GM19372 (cell line): Measurements from ENCODE around the gene SLC1A3.

ENCODE experiments used
- ATAC-seq: cut with Tn5 transposase; IDR thresholded peaks from one replicate; pipeline ENCODE4 v1.9.1; 2021; ENCODE audit warnings: mild to moderate bottlenecking, low read depth, moderate library complexity; ENCODE audit not compliant: unreplicated experiment

Gene SLC1A3

DNA sequence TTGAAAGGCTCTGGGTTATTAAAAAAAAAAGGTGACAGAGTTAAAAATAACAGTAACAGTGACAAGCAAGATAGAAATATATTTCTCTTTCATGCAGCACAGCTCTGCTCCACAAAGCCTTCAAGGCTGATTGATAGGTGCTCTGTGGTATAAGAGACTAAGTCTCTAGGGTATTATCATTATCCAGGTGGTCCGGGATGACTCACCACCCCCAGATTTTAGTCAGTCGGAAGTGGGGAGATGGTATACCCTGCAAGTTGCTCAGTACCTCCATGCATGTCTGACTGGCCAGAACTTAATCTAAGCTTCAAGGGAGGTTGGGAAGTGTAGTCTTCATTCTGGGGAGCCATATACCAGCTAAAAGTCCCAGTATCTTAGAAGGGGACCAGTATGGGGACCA is 76.1 kb downstream of the SLC1A3 start:
- ATAC-seq, result no peak

DNA sequence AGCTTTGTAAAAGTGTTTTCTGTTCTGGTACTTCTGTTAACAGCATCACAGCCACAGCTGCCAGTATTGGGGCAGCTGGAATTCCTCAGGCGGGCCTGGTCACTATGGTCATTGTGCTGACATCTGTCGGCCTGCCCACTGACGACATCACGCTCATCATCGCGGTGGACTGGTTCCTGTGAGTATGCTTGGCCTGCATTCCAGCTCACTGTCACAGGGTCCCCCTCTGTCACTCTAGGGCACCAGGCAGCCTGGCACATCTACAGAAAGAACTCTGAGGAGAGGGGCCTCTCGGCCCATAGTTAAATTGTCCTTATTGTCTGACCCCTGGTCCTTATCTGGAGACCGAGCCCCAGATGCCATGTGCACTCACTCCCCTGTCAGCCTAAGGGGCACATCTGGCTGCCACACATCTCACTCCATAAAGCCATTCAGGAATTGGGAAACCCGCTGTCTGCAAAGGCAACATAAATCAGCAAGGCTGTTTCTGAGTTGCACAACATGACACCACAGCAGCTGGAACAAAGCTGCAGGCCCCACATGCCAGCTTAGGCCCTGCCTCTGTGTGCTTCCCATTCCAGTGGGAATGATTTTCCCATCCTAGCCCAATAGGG is 77.5 kb downstream of the SLC1A3 start:
- ATAC-seq, result no peak

DNA sequence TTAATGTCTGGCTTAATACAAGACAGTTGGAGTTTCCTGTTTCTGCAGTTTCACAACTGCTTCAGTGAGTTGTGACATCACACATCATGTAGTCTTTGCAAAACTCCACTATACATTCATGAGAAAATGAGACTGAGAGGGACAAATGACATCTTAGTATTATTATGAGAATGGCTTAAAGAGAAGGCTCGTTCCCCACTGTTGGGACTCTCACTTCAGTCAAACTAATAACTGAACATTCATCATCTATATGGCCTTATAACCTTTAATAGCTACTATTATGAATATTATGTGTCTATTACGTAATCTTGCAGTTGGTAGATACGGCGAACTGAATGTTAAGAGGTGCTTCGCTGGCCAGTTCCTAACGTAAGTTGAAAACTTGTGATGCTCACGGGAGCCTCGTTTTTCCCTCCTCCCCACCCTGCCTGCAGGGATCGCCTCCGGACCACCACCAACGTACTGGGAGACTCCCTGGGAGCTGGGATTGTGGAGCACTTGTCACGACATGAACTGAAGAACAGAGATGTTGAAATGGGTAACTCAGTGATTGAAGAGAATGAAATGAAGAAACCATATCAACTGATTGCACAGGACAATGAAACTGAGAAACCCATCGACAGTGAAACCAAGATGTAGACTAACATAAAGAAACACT is 79.4 kb downstream of the SLC1A3 start:
- ATAC-seq, result no peak

DNA sequence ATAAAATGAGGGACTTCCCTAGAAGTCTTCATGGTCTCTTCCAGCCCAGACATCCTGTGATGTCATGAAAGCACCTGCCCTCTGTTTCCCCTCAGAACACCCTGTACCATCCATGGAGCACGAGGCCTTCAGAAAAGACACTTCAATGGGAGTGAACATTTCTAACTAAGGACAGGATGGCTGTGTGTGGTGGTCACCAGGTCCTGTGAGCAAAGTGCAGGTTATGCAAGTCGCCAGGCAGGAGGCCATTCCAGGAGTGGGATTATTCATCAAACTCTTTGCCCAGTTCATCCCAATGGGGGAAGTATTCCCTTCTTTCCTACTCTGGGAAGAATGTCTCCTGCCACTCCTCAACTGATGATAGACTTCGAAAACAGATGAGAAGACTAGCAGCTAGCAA is 80.5 kb downstream of the SLC1A3 start:
- no peak for ATAC-seq

DNA sequence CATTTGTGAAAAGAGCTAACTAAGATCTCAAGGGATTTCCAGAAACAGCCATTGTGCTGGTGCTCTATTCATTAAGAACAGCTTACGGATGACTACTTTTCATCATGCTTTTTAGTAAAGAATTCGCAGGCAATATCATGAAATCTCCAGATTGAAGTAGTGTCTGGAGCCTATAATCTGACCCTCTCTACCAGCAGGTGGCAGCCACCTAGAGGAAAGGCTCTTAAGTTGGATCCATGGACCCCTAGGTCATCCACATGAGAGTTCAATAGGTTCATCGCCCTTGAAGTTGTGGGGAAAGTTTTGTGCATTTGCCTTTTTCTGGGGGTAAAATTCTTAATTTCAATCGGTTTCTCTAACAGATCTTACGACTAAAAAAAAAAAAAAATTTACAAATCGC is 82.3 kb downstream of the SLC1A3 start:
- no peak for ATAC-seq

DNA sequence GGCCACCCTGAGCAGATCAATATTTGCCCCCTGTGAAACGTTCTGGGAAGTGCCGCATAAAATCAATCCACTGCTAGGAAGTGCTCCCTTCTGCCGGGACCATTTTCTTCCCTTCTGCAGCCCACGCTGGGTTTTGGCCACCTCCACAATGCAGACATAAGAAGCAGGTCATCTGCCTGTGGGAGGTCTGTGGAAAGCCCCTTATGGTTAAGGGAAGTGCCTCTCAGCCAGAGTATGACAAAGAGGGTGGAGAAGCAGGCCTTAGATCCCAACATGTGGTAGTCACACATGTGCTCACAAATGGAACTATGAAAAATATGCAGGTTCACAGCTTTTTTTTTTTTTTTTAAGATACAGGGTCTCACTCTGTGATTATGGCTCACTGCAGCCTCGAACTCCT is 82.8 kb downstream of the SLC1A3 start:
- ATAC-seq, result no peak

DNA sequence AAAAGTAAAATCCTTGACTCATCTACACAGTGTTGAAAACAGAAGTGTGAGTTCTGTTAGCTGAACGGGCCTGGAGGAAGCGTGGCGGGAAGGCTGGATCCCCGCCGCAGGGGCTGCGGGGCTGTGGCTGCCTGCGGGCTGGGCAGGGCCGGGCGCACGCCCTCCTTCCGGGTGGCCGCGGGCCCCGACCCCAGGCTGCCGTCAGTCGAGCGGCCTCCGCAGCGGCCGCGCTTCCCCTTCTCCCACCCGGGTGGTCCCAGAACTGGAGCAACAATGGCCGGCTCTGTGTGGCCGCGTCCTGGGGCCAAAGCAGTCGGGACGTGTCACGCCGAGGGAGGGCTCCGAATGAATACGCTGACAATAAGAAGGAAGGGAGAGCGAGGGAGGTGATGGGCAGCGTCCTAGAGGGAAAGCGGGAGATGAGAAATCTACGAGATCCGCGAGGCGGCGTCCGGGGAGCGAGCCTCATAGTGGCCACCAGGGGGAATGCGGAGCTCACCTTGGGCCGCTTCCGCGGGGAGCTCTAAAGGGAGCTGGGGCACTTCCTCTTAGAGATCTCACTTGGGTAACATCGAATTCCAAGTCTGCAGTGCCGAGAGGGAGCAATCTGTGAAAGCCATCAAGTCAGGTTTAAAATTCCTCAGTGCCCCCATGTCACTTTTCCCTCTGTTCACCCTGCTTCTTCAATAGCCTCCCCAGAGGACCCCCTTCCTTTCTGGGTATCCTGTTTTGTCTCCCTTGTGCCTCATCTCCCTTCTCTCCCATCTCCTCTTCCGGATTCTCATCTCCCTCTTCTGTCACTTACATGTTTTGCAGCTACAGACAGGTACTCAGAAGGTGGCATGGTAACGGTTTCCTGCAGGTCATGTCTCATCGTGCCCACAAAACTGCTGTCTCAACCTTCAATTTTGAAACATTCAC is 83.9 kb downstream of the SLC1A3 start:
- ATAC-seq, result peak; percentile 71

DNA sequence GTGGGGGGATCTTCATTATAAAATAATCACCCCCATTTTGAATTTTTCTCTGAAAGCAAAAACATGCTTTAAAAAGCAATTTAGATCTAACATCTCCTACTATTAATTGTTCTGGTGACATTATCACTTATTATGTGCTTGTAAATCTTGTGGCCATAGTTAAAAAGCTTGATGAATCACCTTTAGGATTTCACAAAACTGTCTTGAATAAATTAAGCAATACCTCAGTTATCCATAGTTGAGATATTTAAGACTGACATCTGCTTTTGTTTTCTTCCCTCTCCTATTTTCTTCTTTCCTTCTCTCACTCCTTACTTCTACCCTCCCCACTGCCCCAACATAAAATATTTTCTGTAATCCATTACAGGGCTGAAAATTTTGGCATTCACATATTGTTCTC is 84.8 kb downstream of the SLC1A3 start:
- no peak for ATAC-seq

DNA sequence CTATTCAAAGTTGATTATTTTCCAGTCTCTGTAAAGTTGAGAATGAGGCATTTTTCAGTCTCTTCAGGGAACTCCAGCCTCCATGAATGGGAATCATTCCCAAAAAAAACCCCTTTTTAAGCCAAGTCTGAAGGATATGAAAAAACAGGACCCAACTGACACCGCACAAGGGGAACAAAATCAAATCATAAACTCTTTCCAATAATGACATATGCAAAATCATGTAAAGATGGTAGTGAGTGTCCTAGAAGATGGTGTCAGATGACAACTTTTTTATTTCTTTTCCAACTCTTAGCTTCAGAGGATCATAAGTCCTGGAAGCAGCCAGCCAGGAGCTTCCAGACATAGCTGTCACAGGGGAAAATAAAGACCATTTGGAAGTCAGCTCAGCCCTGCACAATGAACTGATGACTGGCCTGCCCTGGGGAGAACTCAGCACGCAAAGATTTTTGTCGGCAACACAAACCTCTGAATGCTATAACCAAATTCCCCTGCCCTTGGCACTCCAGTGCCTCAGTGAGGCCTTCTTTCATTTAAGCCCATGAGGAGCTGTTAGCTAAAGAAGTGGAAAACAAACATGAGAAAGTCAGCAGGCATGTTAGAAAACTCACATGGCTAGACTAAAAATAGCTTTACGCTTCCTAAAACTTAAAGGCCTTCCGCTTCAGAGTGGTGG is 85.4 kb downstream of the SLC1A3 start:
- ATAC-seq, result no peak

DNA sequence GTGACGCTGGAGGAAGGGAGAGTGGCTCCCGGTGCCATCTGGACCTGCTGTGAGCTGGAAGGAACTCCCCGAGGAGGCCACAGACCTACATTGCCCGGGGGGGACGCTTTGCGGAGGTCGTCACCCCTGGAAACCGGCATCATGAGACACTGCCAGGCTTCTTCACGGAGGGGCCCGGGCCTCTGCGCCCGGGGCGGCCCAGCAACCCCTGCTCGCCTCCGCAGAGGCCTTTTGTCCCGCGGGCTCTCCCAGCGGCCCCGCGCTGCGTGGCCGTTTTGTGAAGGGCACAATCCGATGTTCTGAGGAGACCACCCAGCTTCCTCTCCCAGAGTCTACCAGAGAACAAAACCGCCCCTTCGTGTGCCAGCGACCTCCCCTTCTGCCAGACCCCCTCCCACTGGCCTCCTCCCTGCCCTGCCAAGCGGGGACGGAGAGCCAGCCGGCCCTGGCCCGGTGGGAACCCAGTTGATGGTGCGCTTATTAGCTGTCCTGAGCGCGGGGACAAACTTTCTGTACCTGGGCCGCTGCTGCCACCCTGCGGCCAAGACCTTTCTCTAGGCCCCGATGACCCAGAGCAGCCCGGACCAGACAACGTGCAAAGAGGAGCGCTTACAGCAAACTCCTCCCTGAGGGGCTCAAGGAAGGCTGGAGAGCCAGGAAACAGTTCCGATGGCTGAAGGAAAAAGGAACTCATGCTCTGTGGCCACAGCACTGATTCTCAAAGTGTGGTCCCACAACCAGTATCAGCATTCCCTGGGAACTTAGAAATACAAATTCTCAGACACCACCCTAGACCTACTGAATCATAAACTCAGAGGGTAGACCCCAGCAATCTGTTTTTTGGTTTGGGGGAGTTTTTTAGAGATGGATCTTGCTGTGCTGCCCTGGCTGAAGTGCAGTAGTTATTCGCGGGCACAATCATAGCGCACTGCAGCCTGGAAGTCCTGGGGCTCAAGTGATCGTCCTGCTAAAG is 86.7 kb downstream of the SLC1A3 start:
- peak; percentile 61 for ATAC-seq

DNA sequence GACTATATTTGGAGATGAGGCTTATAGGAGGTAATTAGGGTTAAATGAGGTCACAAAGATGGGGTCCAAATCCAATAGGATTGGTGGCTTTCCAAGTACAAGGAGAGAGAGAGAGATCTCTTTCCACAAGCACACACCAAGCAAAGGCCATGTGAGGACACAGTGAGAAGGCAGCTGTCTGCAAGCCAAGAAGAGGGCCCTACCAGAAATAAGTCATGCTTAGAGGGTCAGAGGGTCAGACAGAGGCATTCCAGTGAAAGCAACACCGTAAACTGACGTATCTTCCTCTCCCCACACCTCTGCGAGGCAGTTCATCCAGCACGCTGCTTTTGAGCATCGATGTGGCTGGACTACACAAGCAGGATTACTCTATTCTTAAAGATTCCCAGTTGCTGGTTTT is 87.9 kb downstream of the SLC1A3 start:
- ATAC-seq, result no peak

DNA sequence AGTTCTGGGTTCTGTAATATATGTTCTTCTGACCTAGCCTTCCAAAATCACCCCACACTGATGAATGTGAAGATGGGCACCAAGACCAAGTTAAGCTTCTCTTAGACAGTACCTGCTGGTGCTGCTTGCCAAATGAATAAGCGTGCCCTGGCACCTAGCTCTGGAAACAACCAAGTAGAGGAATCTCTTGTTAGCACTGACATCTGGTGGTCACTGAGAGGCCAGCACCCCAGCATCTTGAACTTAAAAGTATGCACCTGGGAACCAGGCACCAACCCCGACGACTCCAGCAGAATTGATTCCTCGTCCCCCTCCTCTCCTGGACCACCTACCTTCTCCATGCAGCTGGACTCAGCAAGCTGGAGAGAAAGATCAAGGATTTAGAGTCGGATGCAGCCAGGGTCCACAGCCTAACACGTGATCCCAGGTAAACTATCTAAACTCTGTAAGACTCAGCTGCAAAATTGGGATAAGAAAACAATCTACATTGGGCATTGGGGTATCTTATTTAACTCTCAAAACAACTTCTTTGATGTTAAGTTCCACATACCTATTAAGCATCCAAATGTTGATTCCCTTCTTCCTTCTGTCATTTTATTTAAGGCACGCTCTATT is 89.8 kb downstream of the SLC1A3 start:
- ATAC-seq, result peak; percentile 55

DNA sequence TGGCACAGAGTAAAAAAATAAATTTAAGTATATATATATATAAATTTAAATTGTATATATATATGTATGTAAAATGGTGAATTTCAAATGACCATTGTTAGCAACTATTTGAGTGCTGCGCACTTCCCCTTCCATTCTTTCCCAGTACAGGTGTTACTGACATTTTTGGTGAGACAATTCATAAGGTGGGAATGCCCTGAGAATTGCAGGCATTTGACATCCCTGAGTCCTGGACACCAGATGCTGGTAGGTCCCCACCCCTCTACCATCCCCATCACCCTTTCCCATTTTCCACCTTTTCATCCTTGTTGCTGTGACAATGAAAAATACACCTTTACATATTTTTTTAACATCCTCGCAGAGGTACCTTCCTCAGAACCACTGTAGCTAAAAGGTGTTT is 91.6 kb downstream of the SLC1A3 start:
- no peak for ATAC-seq

DNA sequence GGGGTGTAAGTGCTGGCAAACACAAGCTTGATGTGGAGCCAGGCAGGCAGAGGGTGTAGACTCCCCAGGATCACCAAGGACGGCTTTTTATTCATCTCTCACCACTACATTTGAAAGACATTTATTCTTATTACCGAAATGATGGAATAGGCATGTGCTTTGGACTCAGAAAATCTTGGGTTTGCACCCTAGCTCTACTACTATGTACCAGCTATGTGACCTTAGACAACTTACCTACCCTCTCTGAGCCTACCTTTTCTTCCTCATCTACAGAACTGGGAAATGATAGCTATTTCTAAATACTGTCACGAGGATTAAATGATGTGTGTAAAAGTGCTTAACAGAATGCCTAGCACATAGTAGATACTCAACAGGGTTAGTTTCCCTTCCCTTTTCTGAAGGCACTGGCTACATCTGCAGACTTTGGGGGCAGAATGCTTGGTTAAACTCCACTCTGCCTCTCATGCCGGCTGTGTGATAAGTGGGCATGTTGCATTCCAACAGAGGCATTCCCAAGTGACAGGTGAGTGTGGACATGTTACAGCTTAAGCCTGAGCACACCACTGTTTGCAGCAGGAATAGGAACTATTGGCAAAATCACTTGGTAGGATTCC is 94.8 kb downstream of the SLC1A3 start:
- peak; percentile 96 for ATAC-seq

DNA sequence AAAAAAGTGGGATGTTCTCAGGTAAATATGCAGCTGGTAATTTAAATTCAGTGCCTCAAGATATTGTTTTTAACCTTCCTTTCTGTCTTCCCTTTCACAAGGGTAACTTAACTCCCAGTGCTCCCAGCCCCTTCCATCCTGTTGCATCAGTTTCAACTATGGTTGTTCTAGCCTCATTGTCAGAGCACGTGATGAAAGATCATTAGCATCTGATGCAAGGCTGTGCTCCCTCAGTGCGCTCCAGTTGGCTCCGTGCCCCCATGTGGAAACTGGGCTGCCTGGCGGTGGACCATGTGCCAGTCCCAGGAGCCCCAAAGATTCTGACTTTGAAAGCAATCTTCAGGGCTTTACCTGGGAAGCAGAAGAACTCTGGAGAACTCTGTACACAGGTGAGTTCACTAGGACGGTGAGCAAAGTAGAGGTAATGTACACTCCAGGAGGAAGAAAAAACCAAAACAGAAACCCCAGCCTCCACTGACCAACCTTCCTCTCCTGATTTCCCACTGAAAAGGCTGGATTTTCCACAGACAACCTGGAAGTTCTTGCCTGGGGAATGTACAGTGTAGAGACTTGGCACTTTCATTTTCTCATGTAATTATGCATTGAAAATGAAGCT is 96.9 kb downstream of the SLC1A3 start:
- no peak for ATAC-seq

DNA sequence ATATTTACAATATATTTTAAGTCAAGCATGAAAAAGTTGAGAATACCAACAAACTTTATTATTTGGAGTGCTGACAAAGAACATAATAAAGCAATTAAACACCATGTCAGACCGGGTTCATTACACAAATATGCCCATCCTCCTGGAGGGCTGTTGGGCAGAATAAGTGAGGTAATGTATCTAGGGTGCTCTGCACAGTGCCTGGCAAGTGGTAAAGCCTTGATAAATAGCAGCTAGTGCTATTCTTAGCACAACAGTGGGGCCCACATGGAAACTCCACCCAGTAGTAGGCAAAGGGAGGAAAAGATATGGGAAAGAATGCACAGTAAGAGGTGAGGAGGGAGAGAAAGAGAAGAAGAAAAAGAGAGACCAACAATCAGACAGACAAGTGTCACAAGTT is 97.7 kb downstream of the SLC1A3 start:
- no peak for ATAC-seq

DNA sequence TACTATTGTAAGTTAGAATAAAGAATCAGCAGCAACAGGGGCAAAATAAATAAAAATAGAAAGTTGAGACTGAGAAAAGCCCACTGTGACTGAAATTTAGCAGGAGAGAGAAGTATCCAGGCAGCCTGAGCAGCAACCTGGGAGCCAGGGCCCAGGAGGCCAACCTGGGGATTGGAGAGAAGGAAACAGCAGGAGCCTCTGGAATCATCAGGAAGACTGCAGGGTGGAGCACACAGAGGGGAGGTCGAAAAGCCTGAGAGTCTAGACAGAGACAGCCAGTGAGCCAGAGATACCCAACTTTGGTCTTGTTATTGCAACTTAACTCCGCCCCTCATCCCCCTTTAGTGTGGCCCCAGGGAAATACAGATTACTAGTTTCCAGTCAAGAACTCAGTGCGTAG is 98.6 kb downstream of the SLC1A3 start:
- no peak for ATAC-seq

DNA sequence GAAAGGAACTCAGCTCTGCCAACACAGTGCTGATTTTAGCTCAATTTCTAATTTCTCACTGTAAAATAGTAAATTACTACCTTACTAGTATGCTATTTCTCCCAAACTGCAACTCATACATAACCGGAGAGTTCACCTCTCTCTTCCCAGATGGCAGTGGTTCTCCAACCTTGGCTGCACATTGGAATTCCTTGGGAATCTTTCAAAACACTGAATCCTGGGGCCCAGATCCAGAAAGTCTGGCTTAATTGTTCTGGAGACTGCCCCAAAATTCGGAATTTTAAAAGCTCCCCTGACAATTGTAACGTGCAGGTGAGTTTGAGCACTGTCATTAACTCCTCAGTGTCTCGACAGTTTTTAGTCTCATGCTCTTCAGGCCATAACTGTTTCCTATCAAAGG is 100.3 kb downstream of the SLC1A3 start:
- no peak for ATAC-seq

DNA sequence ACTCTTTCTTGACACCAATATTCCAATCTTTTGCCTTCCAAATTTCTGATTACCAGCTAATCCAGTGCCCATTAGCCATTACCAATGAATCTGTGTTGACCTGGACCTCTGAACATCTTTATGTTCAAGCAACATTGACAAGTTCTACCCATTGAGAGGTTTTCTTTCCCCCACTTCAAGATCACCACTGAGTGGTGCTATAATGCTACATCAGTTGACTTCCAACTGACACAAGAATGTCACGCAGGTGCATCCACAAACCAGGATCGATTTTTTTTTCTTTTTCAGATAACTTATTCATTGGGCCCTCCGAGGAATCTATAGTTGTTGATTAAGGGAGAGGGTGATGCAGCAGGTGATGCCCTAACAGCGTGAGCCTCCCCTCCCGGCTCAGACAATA is 102.6 kb downstream of the SLC1A3 start:
- no peak for ATAC-seq
